IPS DF 6.9 (cell line): ENCODE results near the gene GPR82.

Source experiments
- DNase-seq: peaks from one replicate; pipeline ENCODE4 v3.0.0-alpha.2; 2013; ENCODE audit warnings: low read depth, low spot score
- H3K27ac ChIP-seq: one replicate; pipeline ENCODE4 v1.5.1; 2013; ENCODE audit warnings: low read length, control low read depth
- H3K27me3 ChIP-seq: 2 replicates; pipeline ENCODE4 v1.6.1; 2013; ENCODE audit warnings: mild to moderate bottlenecking, low read length; ENCODE audit not compliant: control insufficient read depth, insufficient read depth
- H3K36me3 ChIP-seq: 2 replicates; pipeline ENCODE4 v1.6.1; 2013; ENCODE audit warnings: low read length; ENCODE audit not compliant: control insufficient read depth, insufficient read depth
- H3K4me1 ChIP-seq: 2 replicates; pipeline ENCODE4 v1.6.1; 2013; ENCODE audit warnings: low read length; ENCODE audit not compliant: control insufficient read depth, insufficient read depth
- H3K4me3 ChIP-seq: 2 replicates; pipeline ENCODE4 v1.5.1; 2013; ENCODE audit warnings: mild to moderate bottlenecking, low read length
- H3K9me3 ChIP-seq: 2 replicates; pipeline ENCODE4 v1.6.1; 2013; ENCODE audit warnings: low read length, inconsistent platforms; ENCODE audit not compliant: control insufficient read depth, insufficient read depth
- WGBS: extraction: QIAGEN DNeasy Blood & Tissue Kit; methylation state at CpG from one replicate; pipeline ENCODE4 v1.1.7; 2013; ENCODE audit warnings: mixed read lengths, missing lambda C conversion rate; ENCODE audit not compliant: insufficient read length, insufficient coverage; 5-methylcytosine and 5-hydroxymethylcytosine counted together

The GPR82 gene

DNA sequence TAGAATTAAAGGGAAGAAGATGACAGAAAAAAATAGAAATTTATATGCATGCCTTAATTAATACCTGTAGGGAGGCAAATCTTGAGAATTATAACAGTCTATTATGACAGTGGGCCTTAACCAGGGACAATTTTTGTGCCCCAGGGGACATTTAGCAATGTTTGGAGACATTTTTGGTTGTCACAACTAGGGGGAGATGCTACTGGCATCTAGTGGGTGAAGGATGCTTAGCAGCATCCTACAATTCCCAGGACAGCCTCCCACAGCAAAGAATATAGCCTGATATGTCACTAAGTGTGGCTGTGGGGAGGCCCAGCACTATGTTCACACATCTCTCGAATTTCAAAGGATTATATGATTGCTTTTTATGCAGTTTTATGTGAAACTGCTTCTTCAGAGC lies 10.5 kb downstream of the GPR82 start:
- no peak overlapping the region for H3K27ac ChIP-seq
- H3K9me3 ChIP-seq, result no peaks in the 10 kb centered on the region
- no peak for DNase-seq
- H3K4me3 ChIP-seq, result no peak overlapping the region
- no peaks in the 10 kb centered on the region for H3K27me3 ChIP-seq
- H3K4me1 ChIP-seq, result no peaks in the 10 kb centered on the region
- no CpG with 5 or more reads among the region's 1 CpG for WGBS
- H3K36me3 ChIP-seq, result no peaks in the 10 kb centered on the region

DNA sequence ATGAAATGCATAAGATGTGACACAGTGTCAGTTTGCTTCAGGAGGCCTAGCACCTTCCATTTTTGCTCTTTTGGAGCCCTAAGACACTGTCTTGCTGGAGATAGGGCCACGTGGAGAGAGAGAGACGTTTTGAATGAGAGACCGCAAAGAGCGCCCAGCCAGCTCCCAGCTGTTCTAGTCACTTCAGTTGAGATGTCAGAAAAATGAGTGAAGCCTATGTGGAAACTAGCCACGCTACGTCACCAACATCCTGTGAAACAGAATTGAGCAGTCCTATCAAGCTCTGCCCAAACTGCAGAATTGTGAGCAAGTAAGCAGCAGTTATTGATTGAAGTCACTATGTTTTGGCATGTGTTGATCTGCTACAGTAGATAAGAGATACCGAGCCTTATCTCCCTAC lies 13.1 kb downstream of the GPR82 start:
- no peak for DNase-seq
- Histone ChIP-seq H3K9me3 (no peaks in the 10 kb centered on the region), H3K27me3 (no peaks in the 10 kb centered on the region), H3K27ac (no peak overlapping the region), H3K36me3 (no peaks in the 10 kb centered on the region), H3K4me1 (no peaks in the 10 kb centered on the region), H3K4me3 (no peak overlapping the region)
- WGBS, result no CpG with 5 or more reads among the region's 7 CpGs

DNA sequence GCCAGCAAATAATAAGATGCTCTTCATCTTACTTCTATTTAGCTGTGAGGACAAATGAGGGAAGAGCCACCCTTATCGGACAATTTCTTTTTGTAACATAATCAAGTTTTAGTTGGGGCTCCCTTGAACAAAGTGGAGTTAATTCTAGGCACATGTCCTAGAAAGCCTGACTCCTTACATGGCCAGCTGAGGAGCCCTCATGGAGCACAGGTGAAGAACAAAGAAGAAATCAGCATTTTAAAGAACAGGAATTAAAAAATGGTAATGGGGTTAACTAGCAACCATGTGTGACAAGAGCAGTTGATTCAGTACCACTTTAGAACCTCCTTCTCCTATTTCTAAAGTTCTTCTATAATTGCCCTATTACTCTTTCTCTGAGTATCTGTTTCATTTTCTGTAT lies 15.9 kb downstream of the GPR82 start:
- no peaks in the 10 kb centered on the region for H3K4me1 ChIP-seq
- DNase-seq, result no peak
- WGBS, result no CpG with 5 or more reads among the region's 1 CpG

DNA sequence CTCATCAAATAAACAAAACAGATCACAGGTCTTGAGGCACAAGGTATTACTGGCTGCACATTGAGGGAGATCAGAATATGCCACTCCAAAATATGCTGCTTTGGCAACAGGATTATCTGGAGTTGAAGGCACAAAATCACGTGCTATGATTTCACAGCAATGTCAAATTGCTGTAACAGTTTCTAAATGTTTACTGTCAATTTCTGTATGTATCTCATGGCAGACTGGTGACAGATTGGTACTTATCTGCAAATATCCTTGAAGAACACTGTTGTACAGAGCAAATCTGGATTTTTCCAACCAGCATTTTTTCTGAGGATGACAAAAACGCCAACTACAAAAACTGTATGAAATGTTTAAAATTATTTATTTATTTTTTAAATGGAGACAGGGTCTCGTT lies 26.7 kb downstream of the GPR82 start:
- H3K4me3 ChIP-seq, result no peak overlapping the region
- no peak overlapping the region for H3K27ac ChIP-seq
- DNase-seq, result no peak
- H3K36me3 ChIP-seq, result no peaks in the 10 kb centered on the region
- no peaks in the 10 kb centered on the region for H3K9me3 ChIP-seq
- no CpG with 5 or more reads among the region's 3 CpGs for WGBS
- H3K27me3 ChIP-seq, result no peaks in the 10 kb centered on the region
- H3K4me1 ChIP-seq, result no peaks in the 10 kb centered on the region

More for the DNA sequence above, 15.9 kb downstream of the GPR82 start:
- no peak overlapping the region for H3K27ac ChIP-seq
- no peak overlapping the region for H3K4me3 ChIP-seq
- no peaks in the 10 kb centered on the region for H3K36me3 ChIP-seq
- no peaks in the 10 kb centered on the region for H3K27me3 ChIP-seq
- H3K9me3 ChIP-seq, result no peaks in the 10 kb centered on the region

DNA sequence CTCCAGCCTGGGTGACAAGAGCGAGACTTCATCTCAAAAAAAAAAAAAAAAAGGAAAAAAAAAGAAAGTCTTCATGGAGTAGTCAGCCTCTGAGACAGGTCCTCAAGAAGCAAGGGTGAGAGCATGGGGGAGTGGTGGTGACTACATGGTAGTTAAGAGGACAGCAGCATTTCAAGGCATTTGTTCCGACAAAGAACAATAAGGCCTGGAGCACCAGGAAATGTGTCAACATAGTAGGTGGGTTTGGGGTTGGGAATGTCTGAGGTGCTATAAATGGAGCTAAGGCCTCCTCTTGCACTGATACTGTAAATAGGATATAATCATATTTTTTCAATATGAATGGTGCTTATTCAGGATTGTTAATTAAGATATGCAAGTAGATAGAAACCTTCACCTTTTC lies 34.4 kb downstream of the GPR82 start:
- no peak overlapping the region for H3K4me3 ChIP-seq
- no CpG with 5 or more reads among the region's 2 CpGs for WGBS
- no peaks in the 10 kb centered on the region for H3K27me3 ChIP-seq
- no peaks in the 10 kb centered on the region for H3K9me3 ChIP-seq
- H3K36me3 ChIP-seq, result no peaks in the 10 kb centered on the region
- no peaks in the 10 kb centered on the region for H3K4me1 ChIP-seq
- no peak overlapping the region for H3K27ac ChIP-seq
- no peak for DNase-seq

DNA sequence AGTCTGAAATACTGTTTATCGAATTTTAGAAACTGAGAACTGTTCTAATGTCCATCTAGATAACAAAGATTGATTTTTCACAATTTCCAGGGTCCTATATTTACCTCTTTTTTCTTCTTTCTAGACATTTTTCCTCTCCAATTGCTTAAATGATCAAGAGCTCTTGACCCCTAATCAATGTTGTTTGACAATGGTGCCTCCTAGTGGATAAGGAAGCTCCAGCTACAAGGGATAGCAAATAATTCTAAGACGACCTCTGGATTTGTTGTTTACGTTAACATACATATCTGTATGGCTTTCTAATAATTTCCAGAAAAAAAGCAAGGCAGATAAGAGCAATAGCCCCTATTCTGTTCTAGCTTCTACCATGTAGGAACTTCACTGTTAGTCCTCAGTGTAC lies 35.8 kb downstream of the GPR82 start:
- no CpG with 5 or more reads among the region's 3 CpGs for WGBS
- no peaks in the 10 kb centered on the region for H3K4me1 ChIP-seq
- no peaks in the 10 kb centered on the region for H3K36me3 ChIP-seq
- peak; percentile 9 for DNase-seq
- H3K27me3 ChIP-seq, result no peaks in the 10 kb centered on the region
- no peaks in the 10 kb centered on the region for H3K9me3 ChIP-seq
- H3K4me3 ChIP-seq, result no peak overlapping the region
- no peak overlapping the region for H3K27ac ChIP-seq

DNA sequence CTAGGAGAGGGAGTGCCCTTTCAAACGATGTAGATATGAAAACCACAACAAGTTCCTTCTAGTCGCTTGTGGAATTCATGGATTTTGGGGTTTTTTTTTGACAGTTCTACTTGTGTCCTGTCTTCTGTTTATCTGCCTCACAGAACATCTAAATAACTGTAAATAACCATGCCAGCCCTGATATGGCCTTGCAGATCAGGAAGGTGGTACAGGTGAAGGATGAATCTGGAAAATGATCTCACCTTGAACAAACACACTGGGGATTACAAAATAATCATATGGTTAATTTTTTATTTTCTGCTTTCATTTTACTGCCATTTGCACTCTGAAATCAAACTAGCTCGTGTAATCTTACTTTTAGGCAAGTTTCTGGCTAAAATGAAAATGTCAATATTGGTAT lies 37.2 kb downstream of the GPR82 start:
- WGBS, result no CpG with 5 or more reads among the region's 3 CpGs
- no peak overlapping the region for H3K4me3 ChIP-seq
- no peak overlapping the region for H3K27ac ChIP-seq
- no peaks in the 10 kb centered on the region for H3K4me1 ChIP-seq
- no peaks in the 10 kb centered on the region for H3K27me3 ChIP-seq
- H3K36me3 ChIP-seq, result no peaks in the 10 kb centered on the region
- H3K9me3 ChIP-seq, result no peaks in the 10 kb centered on the region
- no peak for DNase-seq

DNA sequence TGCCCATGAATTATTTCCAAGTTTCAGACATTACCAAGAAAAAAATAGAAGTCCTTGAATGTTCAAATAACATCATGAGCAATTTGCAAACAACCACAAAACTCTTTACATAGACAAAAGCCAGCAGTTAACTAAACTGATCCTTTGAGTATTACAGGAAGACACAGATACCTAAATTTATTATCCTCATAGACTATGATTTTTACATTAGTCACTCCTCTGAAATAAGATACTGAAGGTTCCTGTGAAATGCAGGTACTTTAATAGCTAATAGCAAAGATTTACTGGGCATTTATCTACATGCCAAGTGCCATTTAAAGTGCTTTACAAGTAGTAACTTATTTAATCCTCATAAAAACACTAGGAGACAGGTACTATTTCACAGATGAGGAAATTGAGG lies 37.7 kb downstream of the GPR82 start:
- Histone ChIP-seq H3K4me3 (no peak overlapping the region), H3K27me3 (no peaks in the 10 kb centered on the region), H3K4me1 (no peaks in the 10 kb centered on the region), H3K36me3 (no peaks in the 10 kb centered on the region), H3K27ac (no peak overlapping the region), H3K9me3 (no peaks in the 10 kb centered on the region)
- DNase-seq, result no peak

DNA sequence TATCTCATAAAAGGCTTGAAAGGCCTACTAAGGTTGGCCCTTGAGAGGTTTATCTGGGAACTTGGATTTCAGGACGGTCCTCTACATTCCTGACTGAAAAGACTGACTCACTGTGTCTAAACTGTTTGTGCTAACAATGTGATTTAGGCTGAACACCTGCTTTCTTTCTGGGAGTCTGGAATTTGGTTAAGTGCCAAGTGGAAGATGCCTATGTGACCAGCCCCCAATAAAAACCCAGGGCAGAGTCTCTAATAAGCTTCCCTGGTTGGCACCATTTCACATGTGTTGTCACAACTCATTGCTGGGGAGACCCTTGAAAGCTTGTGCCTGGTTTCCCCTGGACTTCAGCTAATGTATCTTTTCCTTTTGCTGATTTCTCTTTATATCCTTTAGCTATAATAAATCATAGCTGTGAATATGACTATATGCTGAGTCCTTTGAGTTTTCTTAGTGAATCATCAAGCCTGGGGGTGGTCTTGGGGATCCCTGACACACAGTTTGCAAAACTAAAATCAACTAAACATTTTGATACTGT lies 55.1 kb downstream of the GPR82 start:
- Histone ChIP-seq H3K27ac (no peak overlapping the region), H3K36me3 (no peaks in the 10 kb centered on the region), H3K27me3 (no peaks in the 10 kb centered on the region), H3K4me1 (no peaks in the 10 kb centered on the region), H3K9me3 (no peaks in the 10 kb centered on the region), H3K4me3 (no peak overlapping the region)
- DNase-seq, result no peak
- WGBS, result no CpG with 5 or more reads among the region's 1 CpG
